Measurements from ENCODE around the gene NLGN1. TPM values are rescaled to one million over a fixed set of nuclear protein-coding genes. Genes with fewer than 3 reads are reported as not detected.
"Not testable (repeated sequence)": the region's sequence is repeated elsewhere in the genome, so short reads cannot be mapped to it uniquely, and the experiment has no call there.

NLGN1 gene
- total RNA-seq, 2 experiments from 2014 or later: not detected

DNA sequence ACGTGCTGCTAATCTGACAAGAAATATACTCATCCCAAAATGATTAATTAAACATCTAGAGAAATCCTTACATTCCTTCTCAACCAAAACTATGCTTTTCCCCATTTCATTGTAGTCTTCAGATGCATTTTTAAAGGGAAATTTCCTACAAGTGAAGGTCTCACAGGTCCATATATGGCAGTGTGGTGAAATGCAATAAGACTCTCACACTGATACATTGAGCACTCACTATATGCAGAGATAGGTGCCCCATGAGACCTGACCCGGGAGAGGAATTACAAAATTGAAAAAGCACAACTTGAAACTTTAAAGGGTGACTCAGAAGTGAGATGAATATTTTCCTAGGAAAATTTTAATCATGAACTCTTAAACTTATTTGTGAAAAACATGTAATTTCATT is 832.4 kb downstream of the NLGN1 start:
- CTCF ChIA-PET: no interaction called here
- POLR2A ChIA-PET: no interaction called here

DNA sequence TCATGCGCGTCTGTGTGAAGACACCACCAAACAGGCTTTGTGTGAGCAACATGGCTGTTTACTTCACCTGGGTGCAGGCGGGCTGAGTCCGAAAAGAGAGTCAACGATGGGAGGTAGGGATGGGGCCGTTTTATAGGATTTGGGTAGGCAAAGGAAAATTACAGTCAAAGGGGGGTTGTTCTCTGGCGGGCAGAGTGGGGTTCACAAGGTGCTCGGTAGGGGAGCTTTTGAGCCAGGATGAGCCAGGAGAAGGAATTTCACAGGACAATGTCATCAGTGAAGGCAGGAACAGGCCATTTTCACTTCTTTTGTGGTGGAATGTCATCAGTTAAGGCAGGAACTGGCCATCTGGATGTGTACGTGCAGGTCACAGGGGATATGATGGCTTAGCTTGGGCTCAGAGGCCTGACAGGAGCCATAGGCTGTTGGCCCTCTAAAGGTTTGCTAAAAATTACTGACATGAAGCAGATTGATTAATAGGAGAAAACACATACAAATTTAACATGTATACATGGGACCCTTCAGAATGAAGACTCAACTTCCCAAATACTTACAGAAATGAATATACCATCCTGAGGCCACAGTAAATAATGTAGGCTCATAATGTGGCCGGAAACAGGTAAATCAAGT is 834.6 kb downstream of the NLGN1 start:
- POLR2A ChIA-PET, CTCF ChIA-PET: not testable (repeated sequence)

DNA sequence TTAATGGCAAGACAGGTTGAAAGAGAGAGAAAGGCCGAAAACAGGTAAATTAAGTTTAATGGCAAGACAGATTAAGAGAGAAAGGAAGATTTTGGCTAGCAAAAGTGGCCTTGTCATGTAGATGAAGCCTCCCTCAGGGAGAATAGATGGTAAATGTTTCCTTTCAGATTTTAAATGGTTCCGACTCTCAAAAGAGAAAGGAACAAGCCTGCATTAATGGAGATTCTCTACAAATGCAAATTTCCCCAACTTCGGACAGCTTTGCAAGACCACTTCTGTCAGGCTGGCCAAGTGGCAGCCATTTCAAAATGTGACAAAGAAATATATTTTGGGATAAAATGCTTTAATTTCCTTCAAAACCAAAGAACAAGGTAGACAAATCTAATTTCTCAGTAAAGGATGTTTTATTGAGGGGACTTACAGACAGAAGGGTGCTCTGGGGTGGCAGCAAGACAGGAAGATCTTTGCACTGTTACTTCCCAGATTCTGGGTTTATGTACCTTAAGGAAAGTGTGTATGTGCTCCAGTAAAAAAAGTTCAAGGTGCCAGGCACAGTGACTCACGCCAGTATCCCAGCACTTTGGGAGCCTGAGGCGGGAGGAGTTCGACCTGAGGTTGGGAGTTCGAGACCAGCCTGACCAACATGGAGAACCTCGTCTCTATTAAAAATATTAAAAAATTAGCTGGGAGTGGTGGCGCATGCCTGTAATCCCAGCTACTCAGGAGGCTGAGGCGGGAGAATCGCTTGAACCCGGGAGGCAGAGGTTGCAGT is 835.3 kb downstream of the NLGN1 start:
- ChIA-PET CTCF (no interaction called here), POLR2A (no interaction called here)

DNA sequence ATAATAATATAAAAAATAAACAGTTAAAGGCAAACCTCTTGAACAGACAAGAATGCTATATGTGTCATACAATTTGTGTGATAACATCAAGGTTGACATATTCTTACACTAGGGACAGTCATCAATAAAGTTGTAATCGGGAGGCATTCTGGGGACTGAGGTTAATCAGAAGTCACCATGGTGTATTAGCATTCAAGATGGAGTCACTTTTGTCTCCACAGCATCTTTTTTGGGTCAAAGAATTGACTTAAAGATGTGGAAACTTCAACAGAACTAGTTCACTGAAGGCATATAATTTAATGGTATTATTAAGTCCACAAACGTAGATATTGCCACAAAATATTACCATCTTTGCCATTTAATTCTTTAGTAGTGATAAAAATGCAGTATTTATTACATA is 836.0 kb downstream of the NLGN1 start:
- CTCF ChIA-PET: no interaction called here
- POLR2A ChIA-PET: no interaction called here

DNA sequence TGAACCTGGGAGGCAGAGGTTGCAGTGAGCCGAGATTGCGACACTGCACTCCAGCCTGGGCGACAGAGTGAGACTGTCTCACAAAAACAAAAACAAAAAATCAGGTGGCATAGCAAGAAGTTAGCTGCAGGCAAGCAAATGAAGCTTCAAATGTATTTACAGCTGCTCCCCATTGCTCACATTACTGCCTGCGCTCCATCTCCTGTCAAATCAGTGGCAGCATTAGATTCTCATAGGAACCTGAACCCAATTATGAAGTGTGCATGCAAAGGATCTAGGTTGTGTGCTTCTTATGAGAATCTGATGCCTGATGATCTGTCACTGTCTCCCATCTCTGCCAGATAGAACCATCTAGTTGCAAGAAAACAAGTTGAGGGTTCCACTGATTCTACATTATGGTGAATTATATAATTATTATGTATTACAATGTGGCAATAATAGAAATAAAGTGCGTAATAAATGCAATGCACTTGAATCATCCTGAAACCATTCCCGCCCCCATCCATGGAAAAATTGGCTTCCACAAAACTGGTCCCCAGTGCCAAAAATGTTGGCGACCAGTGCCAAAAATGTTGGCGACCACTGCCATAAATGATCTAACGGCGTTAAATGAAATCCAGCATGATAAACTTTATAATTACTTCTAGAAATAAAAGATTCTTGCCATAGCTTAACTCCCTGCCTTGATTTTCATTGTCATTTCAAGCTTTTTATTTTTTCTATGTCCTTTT is 844.9 kb downstream of the NLGN1 start:
- POLR2A ChIA-PET: no interaction called here

DNA sequence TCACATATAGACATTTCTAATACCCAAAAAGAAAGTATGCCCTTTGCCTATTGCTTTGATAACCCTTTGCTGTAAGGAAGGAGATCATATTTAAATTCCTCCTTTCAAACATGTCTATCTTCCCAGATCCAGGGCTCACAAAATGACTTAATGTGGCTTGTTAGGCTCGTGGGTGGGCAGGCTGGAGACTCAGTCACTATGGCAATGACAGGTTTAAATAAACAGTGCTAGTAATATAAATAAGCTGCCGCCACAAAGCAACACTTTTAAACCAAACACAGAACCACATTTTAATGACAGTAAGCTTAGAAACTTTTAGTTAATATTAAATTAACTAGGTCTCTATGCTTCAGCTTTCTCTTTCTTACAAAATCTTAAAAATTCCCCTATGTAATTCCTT is 845.6 kb downstream of the NLGN1 start:
- CTCF ChIA-PET: no interaction called here
- POLR2A ChIA-PET: no interaction called here

More for the DNA sequence above, 844.9 kb downstream of the NLGN1 start:
- CTCF ChIA-PET: no interaction called here

DNA sequence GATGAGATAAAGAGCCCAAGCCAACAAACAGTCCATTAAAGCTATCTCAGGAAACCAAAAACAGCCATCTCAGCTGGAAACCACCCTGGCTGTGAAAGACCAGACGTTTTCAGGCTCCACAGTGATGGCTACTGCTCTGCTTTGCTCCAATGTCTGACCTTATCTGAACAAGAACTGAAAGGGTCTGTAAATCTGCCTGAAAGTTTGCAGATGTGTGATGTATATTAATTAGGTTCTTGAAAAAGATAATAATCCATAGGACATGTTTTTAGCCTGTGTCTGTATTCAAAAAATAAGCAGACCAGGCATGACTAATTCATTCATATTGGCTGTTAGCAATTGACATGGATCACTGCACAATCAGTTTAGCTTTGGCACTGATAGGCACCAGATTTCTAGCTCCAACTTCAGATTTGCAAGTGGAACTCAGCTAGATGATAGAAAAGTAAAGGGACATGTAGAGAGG is 850.2 kb downstream of the NLGN1 start:
- ChIA-PET POLR2A (no interaction called here), CTCF (no interaction called here)

DNA sequence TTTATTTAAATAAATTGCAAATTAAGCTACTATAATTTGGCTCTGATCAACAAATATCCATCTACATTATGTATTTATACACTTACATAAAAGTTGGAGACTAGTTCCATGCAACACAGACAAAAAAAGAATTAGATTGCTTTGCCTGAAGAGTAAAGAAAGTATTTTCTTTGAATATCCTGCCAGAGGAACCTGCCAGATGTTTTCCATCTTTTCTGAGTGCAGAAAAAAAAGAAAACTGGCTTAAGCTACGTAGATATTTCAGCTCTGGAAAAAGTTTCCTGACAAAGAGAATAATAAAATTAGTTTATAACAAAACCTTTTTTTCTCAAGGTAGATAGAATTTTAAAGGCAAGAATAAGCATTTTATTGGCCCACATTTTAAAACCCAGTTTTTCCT is 854.1 kb downstream of the NLGN1 start:
- POLR2A ChIA-PET: no interaction called here
- CTCF ChIA-PET: no interaction called here

DNA sequence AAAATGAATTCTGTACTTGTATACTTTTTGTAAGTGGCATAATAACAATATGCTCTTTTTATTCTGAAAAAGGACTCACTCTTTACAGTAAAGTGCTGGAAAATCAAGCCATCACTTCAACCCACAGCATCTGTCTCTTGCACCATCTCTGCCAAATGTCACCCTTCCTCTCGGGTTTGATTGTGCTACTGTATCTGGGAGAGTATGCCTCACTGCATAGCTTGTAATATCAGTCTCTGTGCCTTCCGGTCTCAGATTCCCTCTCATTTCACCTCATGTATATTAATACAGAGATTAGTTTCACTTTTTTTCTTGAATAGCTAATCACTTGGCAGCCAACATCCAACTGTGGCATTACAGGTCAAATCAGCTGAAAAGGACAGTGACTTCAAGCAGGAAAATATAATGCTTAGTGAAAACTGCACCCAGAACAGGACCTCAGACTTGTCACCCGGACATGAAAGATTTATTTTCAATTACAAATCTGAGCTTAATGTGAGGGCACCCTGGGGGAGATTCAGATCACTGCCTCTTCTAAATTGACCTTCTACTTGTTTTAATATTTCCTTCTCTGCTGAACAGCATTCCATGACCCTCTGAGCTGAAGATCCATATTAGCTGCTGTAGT is 855.8 kb downstream of the NLGN1 start:
- CTCF ChIA-PET: no interaction called here
- POLR2A ChIA-PET: no interaction called here

DNA sequence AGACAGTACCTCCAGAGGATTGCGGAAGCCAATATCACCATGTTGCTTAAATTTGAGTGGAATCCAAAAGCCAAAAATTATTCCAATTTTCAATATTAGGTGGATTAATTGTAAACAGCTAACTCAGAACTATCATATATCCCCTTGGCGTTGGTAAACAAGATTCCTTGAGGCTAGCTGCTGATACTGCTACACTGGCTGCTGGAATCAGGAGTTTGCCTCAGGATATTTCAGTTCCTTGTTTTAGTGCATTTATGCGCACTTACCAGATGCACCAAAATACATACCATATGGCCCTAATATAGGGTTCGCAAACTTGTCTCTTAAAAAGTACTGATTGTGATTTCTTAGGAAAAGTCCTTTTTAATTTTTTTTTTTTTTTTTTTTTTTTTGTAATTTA is 856.4 kb downstream of the NLGN1 start:
- ChIA-PET POLR2A (no interaction called here), CTCF (no interaction called here)

DNA sequence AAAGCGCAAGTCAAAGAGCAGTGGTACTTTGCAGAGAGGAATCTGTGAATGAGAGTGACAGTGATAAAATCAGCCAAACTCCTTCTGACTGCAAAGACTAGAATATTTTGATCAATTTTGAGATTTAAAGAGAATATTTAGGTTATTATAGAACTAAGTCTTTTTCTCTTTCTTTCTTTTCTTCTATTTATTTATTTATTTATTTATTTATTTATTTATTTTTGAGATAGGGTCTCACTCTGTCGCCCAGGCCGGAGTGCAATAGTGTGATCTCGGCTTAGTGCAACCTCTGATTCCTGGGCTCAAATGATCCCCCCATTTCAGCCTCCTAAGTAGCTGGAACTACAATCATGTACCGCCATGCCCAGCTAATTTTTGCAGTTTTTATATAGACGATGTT is 857.9 kb downstream of the NLGN1 start:
- ChIA-PET CTCF (no interaction called here), POLR2A (no interaction called here)

DNA sequence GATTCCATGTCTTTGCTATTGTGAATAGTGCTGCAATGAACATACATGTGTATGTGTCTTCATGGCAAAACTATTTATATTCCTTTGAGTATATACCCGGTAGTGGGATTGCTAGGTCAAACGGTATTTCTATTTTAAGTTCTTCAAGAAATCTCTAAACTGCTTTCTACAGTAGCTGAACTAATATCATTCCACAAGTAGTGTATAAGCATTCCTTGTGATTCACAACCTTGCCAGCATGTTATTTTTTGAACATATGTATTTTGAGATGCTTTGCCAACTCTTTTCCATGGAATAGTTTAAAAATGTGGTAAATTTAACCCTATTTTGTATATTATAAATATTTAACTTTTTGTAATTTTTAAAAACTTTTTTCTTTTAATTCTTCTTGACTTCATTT is 868.9 kb downstream of the NLGN1 start:
- POLR2A ChIA-PET: no interaction called here
- CTCF ChIA-PET: no interaction called here

DNA sequence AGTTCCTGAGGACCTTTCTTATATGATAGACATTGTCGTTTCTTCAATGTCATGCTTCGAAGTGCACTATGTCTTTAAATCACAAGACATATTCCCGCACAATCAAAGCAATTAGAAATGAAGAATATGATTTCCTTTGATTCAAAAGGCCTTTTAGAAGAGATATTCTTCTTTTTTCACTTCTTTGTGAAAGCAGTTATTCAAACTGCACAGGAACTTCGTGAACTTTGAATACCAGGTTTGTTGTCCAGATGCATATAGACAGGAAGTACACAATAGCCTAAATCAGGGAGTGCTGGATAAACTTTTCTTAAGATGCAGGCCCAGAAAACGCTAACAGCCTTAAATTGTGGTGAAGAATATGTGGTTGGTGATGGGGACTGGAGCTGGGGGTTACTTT is 870.5 kb downstream of the NLGN1 start:
- ChIA-PET CTCF (no interaction called here), POLR2A (no interaction called here)

DNA sequence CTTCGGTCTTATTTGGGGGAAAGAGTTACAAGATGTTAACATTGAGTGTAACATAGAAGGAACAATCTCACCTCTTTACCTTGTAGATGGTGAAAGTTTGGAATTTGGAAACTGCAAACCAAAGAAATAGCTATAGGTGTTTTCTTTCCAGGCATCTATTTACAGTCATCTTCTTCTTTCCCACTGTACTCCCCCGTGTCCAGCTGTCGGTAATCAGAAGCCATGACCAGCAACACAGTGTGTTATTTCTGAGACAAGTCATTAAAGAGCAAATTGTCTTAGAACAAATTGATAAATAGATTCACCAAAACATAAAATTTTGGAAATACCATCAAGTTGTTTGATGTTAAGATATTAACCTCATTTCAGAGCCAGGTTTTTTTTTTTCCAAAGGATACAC is 871.0 kb downstream of the NLGN1 start:
- ChIA-PET POLR2A (no interaction called here), CTCF (no interaction called here)

DNA sequence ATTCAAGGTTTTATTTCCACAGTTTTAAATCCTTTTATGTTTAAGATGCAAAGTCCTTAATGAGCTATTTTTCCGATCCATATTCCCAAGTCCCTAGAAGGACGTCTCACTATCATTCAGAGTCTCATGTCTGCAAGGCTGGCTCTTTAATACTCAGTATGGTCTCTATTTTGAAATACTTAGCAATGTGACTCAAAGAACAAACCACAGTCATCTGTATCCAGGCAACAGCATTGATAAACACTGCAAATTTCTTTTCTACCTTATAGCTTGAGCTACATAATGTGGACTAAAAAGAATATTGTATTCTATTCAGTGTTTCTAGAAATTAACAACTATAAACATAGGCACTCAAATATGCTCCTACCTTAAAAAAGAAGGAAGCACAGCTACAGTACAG is 873.3 kb downstream of the NLGN1 start:
- CTCF ChIA-PET: no interaction called here
- POLR2A ChIA-PET: no interaction called here

DNA sequence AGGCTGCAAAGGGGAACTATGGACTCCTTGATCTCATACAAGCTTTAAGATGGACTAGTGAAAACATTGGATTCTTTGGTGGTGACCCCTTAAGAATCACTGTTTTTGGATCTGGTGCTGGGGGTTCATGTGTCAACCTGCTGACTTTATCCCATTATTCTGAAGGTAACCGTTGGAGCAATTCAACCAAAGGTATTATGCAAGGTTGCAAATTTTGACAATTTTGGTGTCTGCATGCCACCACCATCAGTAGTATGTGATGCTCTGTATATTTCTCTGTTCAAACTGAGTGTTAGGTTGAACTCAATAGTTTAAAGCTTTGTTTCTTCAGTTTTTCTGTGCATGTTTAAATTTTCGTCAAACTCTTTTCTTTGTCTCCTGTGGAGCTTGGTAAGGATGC is 877.8 kb downstream of the NLGN1 start:
- ChIA-PET CTCF (no interaction called here), POLR2A (no interaction called here)

DNA sequence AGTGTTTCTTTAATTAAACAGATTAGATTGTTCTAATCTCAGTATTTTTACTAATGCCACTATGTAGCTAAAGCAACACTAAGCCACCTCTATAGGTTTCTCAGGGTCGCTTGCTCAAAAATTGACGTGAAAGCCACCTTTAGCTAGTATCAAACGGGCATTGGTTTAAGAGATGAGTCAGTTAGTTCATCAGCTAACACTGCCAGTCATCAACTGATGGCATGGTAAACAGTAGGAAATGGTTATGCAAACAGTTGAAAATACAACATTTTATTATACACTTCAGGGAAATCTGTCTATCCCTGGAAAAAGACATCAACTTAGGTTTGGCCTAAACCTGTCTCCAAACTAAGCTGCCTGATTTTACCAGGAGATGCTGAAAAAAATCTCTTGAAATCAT is 879.3 kb downstream of the NLGN1 start:
- ChIA-PET CTCF (no interaction called here), POLR2A (no interaction called here)

DNA sequence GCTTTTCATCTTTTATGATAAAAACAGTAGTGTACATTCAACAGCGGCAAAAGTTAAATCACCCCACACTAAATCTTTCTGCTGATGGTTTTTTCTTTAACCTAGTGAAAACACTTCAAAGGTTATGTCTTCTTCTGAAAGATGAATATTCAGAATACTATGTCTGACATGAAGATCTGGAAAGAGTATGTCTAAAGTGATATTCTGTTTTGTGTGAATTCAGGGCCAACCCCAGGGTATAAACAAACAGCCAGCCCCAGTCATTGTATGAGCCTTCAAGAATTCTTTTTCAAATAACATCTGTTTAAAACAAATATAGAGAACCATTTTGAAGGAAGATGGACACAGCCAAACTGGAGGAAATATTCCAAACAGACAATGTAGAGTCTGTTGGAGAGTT is 880.5 kb downstream of the NLGN1 start:
- ChIA-PET POLR2A (no interaction called here), CTCF (no interaction called here)

DNA sequence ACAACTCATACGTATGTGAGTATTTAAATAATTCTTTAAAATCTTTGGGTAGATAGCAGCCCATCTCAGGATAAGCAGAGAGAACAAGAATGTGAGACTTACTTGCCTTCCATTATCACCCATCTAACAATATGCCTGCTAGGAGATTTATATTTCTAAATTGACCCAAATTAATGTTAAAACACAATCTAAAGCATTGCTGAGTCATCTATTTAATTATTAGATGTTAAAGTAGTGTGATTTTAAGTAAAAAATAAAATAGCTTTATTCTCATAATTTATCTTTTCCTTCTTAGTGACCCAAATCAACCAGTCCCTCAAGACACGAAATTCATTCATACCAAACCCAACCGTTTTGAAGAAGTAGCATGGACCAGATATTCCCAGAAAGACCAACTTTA is 882.6 kb downstream of the NLGN1 start:
- POLR2A ChIA-PET: no interaction called here
- CTCF ChIA-PET: no interaction called here

DNA sequence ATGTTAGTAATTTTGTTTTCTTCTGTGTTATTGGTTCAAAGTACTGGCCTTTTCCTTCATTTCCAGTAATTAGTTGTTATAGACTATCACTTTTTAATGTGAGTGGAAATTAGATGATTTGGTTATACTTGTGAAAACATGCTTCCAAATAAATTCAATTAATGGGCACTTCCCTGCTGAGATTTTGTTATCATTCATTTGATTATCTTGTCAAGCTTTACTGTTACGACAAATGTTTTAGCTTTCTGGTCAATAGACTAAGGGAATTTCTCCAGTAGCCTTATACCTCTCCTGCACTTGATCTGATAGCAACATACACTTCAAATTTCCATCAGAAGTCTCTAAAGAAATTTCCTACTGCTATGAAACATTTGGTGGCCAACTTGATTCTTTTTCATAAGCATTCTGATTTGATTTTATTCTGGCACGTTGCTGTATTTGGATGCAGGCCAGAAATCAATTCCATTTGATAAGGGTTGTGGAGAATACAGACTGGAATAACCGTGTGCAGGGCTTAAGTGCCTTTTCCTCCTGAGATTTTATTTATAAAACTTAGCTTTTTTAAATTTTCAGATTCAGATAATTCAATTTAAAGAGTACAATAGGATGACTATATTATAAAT is 887.8 kb downstream of the NLGN1 start:
- CTCF ChIA-PET: no interaction called here
- POLR2A ChIA-PET: no interaction called here

DNA sequence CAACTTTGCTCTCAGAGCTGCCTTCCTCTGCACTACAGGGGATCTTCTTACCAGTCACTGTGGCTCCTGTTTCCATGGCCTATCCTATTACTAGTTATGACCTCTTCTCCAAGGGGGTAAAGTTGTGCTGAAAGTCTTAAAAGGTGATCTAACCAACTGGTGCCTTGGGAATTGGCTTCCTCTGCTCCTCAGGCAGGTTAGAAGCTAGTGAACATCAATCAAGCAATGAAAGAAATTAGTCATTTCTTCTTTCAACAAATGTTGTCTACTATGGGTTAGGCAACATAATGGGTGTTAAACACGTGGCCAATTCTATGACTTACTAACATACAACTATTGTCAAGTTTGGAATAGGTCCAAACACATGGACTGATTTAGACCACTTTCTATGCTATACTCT is 890.2 kb downstream of the NLGN1 start:
- ChIA-PET CTCF (no interaction called here), POLR2A (no interaction called here)

Data from activated CD8-positive, alpha-beta memory T cell treated with anti-CD3 and anti-CD28 coated beads for 36 hours (primary cell).